Effector CD4-positive, alpha-beta T cell (primary cell): ENCODE data around the gene IL19.
"Not testable (repeated sequence)": the region's sequence is repeated elsewhere in the genome, so short reads cannot be mapped to it uniquely, and the experiment has no call there.

Experiments
- DNase-seq: peaks from one replicate; pipeline ENCODE4 v3.0.0-alpha.2; 2020

Gene IL19

GRCh38 chr1:206741142-206741701 lies 29.4 kb upstream of the IL19 start:
- no peak for DNase-seq

- no peak for DNase-seq
These were observed 27.7 kb upstream of the IL19 start for GRCh38 chr1:206742719-206743383.

GRCh38 chr1:206744683-206745082 lies 25.9 kb upstream of the IL19 start:
- no peak for DNase-seq

- DNase-seq, result no peak
These were observed 25.3 kb upstream of the IL19 start for GRCh38 chr1:206745301-206745700.

GRCh38 chr1:206748348-206749030 lies 22.1 kb upstream of the IL19 start:
- DNase-seq, result no peak

- DNase-seq, result no peak
These were observed 18.7 kb upstream of the IL19 start for GRCh38 chr1:206751891-206752290.

GRCh38 chr1:206752481-206752880 lies 18.1 kb upstream of the IL19 start:
- no peak for DNase-seq

- no peak for DNase-seq
These were observed 17.4 kb upstream of the IL19 start for GRCh38 chr1:206753141-206753540.

- DNase-seq, result no peak
These were observed 16.6 kb upstream of the IL19 start for GRCh38 chr1:206754011-206754410.

- no peak for DNase-seq
These were observed 12.9 kb upstream of the IL19 start for GRCh38 chr1:206757524-206758266.

- DNase-seq, result no peak
These were observed 10.0 kb upstream of the IL19 start for GRCh38 chr1:206760590-206760989.

GRCh38 chr1:206761159-206761768 lies 9.3 kb upstream of the IL19 start:
- no peak for DNase-seq

GRCh38 chr1:206762741-206763364 lies 7.7 kb upstream of the IL19 start:
- DNase-seq, result not testable (repeated sequence)

GRCh38 chr1:206765771-206766170 lies 4.8 kb upstream of the IL19 start:
- DNase-seq, result not testable (repeated sequence)

GRCh38 chr1:206766251-206766856 lies 4.2 kb upstream of the IL19 start:
- peak; percentile 62 for DNase-seq

GRCh38 chr1:206768472-206769303 lies 1.9 kb upstream of the IL19 start:
- no peak for DNase-seq

GRCh38 chr1:206769304-206769731 lies 1.3 kb upstream of the IL19 start:
- peak; percentile 17 for DNase-seq

- no peak for DNase-seq
These were observed 742 bp downstream of the IL19 start for GRCh38 chr1:206771338-206771692.

- no peak for DNase-seq
These were observed 1.8 kb downstream of the IL19 start, which contains the start of gene IL10 for GRCh38 chr1:206772243-206772937. TSS of gene IL10 (minus strand) at chr1:206772494. CDS start at chr1:206772435, 59 bp downstream.

- no peak for DNase-seq
These were observed 3.5 kb downstream of the IL19 start for GRCh38 chr1:206774093-206774492.
